GM12874 (cell line): ENCODE results near the gene PLA2G7.

Source experiments
- TF ChIP-seq, protein P1 (sequence below): IDR thresholded peaks from 2 replicates; pipeline ENCODE4 v1.5.1; 2011; ENCODE audit warnings: low read depth, mild to moderate bottlenecking, control low read depth, low read length, moderate library complexity; ENCODE audit not compliant: insufficient read depth

PLA2G7 gene

DNA sequence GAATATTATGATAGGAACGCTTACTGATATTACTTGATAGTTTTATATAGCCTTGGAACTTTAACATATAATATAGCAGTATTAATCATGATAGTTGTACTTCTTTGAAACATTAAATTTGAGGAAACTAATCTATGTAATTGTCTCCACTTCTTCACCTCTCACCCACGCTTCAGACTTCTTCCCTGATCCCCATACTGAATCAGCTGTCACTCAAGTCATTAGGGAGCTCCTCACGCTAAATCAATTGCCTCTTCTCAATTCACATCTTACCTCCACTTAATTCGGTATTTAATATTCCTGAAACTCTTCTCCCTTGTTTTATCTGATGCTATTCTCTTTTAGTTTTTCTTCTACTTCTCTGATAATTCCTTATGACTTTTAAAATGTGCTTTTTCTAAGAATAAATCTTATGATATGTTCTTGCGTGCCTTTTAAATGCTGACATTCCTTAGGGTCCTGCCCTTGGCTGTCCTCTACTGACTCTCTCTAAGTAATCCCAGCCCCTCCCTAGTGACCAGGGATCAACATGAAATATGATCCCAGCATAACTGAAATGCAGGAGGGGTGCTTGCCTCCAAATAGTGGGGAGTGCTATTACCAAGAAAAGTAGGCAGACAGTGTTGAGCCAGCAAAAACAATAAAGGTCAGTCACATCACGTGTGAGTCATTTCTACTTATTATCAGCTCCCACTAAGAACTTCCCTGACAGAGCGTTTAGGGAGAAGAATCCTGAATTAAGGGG is 21.5 kb upstream of the PLA2G7 start:
- TF ChIP-seq, protein P1, sequence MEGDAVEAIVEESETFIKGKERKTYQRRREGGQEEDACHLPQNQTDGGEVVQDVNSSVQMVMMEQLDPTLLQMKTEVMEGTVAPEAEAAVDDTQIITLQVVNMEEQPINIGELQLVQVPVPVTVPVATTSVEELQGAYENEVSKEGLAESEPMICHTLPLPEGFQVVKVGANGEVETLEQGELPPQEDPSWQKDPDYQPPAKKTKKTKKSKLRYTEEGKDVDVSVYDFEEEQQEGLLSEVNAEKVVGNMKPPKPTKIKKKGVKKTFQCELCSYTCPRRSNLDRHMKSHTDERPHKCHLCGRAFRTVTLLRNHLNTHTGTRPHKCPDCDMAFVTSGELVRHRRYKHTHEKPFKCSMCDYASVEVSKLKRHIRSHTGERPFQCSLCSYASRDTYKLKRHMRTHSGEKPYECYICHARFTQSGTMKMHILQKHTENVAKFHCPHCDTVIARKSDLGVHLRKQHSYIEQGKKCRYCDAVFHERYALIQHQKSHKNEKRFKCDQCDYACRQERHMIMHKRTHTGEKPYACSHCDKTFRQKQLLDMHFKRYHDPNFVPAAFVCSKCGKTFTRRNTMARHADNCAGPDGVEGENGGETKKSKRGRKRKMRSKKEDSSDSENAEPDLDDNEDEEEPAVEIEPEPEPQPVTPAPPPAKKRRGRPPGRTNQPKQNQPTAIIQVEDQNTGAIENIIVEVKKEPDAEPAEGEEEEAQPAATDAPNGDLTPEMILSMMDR, result no peak

DNA sequence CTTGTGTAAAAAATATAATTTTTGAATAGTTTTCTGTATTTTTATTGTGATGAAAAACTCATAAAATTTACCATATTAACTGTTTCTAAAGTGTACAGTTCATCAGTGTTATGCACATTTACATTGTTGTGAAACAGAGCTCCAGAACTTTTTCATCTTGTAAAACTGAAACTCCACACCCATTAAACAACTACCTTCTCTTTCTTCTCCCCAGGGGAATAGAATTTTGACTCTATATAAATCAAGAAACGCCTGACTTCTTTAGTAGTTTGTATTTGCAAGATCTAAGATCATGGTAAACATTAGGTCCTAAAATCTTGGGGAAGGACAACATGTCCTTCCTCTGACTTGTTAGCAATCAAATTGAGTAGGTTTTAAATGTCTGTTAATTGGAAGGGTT is 20.7 kb upstream of the PLA2G7 start:
- TF ChIP-seq, protein P1, result no peak

DNA sequence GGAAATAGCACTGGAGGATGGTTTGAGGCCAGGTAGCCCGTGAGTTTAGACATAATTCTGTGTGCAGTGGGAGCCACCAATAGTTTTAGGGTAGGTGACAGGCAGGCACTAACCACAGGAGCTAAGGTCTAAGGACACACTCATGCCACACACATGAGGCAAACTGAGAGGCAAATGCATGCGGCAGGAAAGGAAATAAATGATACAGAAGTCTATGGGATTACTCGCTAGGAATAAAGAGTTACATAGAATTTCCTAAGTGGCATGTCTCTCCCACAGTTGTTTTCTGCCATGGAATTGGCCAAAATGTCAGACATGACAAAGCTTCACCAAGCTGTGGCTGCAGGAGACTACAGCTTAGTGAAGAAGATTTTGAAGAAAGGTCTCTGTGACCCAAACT is 16.5 kb upstream of the PLA2G7 start:
- TF ChIP-seq, protein P1, result no peak

DNA sequence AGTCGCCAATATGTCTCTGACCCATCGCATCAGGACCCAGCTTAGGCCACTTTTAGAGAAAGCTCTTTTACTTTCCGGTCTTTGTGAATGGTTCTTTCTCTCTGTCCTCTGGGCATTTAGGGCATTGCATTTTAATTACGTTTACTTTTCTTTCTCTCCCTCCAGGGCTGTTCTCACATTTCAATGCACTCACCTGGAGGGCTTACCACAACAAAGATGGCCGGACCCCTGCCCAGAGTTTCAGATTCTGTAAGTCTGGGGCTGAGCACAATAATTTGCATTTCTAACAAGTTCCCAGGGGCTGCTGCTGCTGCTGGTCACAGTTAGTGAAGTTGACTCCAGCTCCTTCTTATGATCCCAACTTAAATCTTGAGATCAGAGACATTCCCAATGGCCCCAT is 14.6 kb upstream of the PLA2G7 start:
- TF ChIP-seq, protein P1, result no peak

DNA sequence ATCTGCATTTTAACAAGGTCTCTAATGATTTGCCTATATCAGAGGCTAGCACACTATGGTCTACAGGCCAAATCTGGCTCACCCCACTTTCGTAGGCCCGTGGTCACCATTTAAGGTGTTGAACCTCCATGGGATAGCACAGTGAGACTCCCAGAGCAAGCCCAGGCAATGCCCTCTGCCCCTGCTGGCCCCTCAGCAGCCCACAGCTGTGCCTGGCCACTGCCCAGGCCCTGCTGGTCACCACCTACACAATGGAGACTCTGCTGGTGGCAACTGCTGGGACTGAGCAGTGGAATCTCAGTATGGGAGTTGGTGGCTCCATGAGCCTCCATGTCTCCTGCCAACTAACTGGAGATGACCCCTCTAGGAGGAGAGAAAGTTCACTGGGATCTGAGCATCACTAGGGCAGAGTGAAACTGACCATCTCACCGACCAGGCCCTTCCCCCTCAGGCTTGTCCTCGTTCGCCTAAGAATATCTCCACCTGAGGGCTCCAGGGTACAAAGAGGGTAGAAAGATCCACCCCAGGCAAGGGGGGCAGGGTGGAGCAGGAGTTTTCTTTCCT is 13.8 kb upstream of the PLA2G7 start:
- TF ChIP-seq, protein P1, result no peak

DNA sequence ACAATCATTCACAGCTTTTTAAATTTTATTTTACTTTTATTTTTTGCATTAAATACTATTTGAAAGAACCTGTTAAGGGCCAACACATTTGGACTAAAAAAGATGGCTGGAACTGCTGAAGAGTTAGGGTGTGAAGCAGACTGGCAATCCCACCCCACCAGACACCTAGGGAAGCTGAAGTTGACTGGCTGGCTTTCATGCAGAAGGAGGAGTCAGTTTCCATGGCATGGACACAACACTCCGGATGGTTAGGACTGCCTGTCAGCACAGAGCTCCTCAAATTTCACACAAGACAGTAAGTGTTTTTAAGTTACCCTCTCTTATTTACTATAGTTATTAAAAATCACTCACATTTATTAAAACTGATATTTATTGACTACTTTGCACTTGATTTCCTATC is 11.5 kb upstream of the PLA2G7 start, which contains the start of gene ANKRD66:
Gene ANKRD66 (plus strand): TSS at position 238 of the 400 bp plus-strand sequence. CDS start 5,016 bp downstream, outside the sequence.
- TF ChIP-seq, protein P1, result no peak

DNA sequence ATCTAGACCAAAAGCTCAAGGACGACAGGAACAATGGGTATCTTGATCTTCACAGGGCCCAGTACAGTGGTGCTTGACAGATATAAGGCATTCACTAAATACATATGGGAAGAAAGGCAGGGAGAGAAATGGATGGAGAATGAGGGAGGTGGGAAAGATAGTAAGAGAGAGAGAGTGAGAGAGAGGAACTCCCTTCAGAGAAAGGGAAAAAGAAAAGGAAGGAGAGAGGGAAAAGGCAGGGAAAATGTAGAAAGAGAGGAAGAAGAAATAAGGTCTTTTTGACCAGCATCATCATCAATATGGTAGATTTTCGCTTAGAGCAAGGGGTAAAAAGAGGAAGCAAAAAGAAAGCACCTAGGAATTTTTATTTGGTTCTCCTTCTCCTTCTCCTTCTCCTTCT is 10.8 kb upstream of the PLA2G7 start:
- TF ChIP-seq, protein P1, result no peak
